Measurements from ENCODE around the gene KCNH3. TPM values are rescaled to one million over a fixed set of nuclear protein-coding genes. Genes with fewer than 3 reads are reported as not detected.

KCNH3 gene
- total and polyA plus RNA-seq, 2 experiments from 2014 or later: 0.21 to 0.52 TPM

GRCh38 chr12:49603721-49604120, 64.9 kb downstream of the KCNH3 start:
- H3K4me3 ChIP-seq: no peak overlapping the region
- H3K9me3 Mint-ChIP-seq: no peaks in the 10 kb centered on the region
- ATAC-seq (no peak), DNase-seq (ENCODE audit: low spot score) (no peak)
- H3K36me3 ChIP-seq (ENCODE audit: insufficient read depth): no peaks in the 10 kb centered on the region
- no peaks in the 10 kb centered on the region for H3F3A ChIP-seq (replicated peaks; ENCODE audit: low read depth)
- no peaks in the 10 kb centered on the region for H3K79me2 ChIP-seq (replicated peaks; ENCODE audit: insufficient read depth)
- H3K4me3 Mint-ChIP-seq: no peak overlapping the region
- no peak overlapping the region for H3K27ac Mint-ChIP-seq
- H3K27me3 ChIP-seq (ENCODE audit: insufficient read depth): no peaks in the 10 kb centered on the region
- no peak overlapping the region for H3K27ac ChIP-seq (ENCODE audit: low read depth)
- no peak overlapping the region for H3K4me2 ChIP-seq
- H2AFZ ChIP-seq: no peak overlapping the region
- no peaks in the 10 kb centered on the region for H4K20me1 ChIP-seq (replicated peaks; ENCODE audit: insufficient read depth)
- peaks cover 16% of the 10 kb centered on the region for H3K27me3 Mint-ChIP-seq (ENCODE audit: insufficient read depth, low read depth, poor library complexity)
- H3K4me1 Mint-ChIP-seq: peaks cover 5% of the 10 kb centered on the region; the same call in 1 of the 3 replicates
- H3K36me3 Mint-ChIP-seq (ENCODE audit: low read depth): no peaks in the 10 kb centered on the region
- no peak for TF ChIP-seq EZH2phosphoT487 (IDR thresholded peaks at IDR 0.05; ENCODE audit: unreplicated experiment)
- 0 out of 2 replicates have a peak, but pooled peaks cover 4% of the 10 kb centered on the region for H3K4me1 ChIP-seq (ENCODE audit: insufficient read depth)
- H3K9me2 ChIP-seq (ENCODE audit: insufficient read depth): peaks cover 5% of the 10 kb centered on the region; the same call in 1 of the 2 replicates

DNA sequence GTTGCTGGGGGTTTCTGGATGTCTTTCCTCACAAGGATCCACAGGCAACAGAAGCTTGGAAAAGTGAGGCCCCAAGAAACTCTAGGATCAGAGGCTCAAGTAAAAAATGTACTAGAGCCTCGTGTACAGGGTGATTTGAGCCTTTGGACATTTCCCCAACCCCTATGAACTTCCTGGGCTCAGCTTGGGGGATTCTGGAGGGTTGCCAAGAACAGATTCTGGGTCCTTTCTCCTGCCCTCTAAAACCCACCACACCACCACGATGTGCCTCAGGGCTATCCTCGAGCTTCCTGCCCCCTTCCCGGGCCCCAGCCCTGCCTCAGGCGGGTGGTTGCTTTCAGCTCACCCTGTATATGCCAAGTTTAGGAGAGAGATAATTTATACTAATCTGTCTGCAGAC, 66.0 kb downstream of the KCNH3 start:
- no peaks in the 10 kb centered on the region for H3F3A ChIP-seq (replicated peaks; ENCODE audit: low read depth)
- DNase-seq (ENCODE audit: low spot score) (no peak), ATAC-seq (no peak)
- no peaks in the 10 kb centered on the region for H3K79me2 ChIP-seq (replicated peaks; ENCODE audit: insufficient read depth)
- no peak overlapping the region for H3K27ac ChIP-seq (ENCODE audit: low read depth)
- H3K27me3 ChIP-seq (ENCODE audit: insufficient read depth): no peaks in the 10 kb centered on the region
- H3K4me3 Mint-ChIP-seq: no peak overlapping the region
- H3K9me2 ChIP-seq (ENCODE audit: insufficient read depth): peaks cover under 1% of the 10 kb centered on the region; the same call in 1 of the 2 replicates
- peaks cover 5% of the 10 kb centered on the region; the same call in 1 of the 3 replicates for H3K4me1 Mint-ChIP-seq
- H3K36me3 ChIP-seq (ENCODE audit: insufficient read depth): no peaks in the 10 kb centered on the region
- H2AFZ ChIP-seq: no peak overlapping the region
- H3K4me3 ChIP-seq: no peak overlapping the region
- H4K20me1 ChIP-seq (replicated peaks; ENCODE audit: insufficient read depth): no peaks in the 10 kb centered on the region
- no peaks in the 10 kb centered on the region for H3K36me3 Mint-ChIP-seq (ENCODE audit: low read depth)
- no peak overlapping the region for H3K4me2 ChIP-seq
- peaks cover 13% of the 10 kb centered on the region for H3K27me3 Mint-ChIP-seq (ENCODE audit: insufficient read depth, low read depth, poor library complexity)
- no peaks in the 10 kb centered on the region for H3K9me3 Mint-ChIP-seq
- H3K27ac Mint-ChIP-seq: no peak overlapping the region
- 0 out of 2 replicates have a peak, but pooled peaks cover 4% of the 10 kb centered on the region for H3K4me1 ChIP-seq (ENCODE audit: insufficient read depth)
- TF ChIP-seq REST (IDR thresholded peaks at IDR 0.05; ENCODE audit: unreplicated experiment): no peak
- TF ChIP-seq, protein P1, sequence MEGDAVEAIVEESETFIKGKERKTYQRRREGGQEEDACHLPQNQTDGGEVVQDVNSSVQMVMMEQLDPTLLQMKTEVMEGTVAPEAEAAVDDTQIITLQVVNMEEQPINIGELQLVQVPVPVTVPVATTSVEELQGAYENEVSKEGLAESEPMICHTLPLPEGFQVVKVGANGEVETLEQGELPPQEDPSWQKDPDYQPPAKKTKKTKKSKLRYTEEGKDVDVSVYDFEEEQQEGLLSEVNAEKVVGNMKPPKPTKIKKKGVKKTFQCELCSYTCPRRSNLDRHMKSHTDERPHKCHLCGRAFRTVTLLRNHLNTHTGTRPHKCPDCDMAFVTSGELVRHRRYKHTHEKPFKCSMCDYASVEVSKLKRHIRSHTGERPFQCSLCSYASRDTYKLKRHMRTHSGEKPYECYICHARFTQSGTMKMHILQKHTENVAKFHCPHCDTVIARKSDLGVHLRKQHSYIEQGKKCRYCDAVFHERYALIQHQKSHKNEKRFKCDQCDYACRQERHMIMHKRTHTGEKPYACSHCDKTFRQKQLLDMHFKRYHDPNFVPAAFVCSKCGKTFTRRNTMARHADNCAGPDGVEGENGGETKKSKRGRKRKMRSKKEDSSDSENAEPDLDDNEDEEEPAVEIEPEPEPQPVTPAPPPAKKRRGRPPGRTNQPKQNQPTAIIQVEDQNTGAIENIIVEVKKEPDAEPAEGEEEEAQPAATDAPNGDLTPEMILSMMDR (conservative IDR thresholded peaks at IDR 0.05; ENCODE audit: low read depth in 2 of 2): no peak
- TF ChIP-seq JUNB (IDR thresholded peaks at IDR 0.05; ENCODE audit: unreplicated experiment): no peak
- TF ChIP-seq CREB1 (CRISPR knock-in tag; IDR thresholded peaks at IDR 0.05; ENCODE audit: low read depth): no peak
- no peak for TF ChIP-seq STAT1 (IDR thresholded peaks at IDR 0.05; ENCODE audit: unreplicated experiment)
- no peak for TF ChIP-seq NANOG (IDR thresholded peaks at IDR 0.05; ENCODE audit: borderline replicate concordance)
- no peak for TF ChIP-seq ZNF114 (CRISPR knock-in tag; IDR thresholded peaks at IDR 0.05)
- no peak for TF ChIP-seq ZNF462 (CRISPR knock-in tag; IDR thresholded peaks at IDR 0.05)
- TF ChIP-seq, protein P2, sequence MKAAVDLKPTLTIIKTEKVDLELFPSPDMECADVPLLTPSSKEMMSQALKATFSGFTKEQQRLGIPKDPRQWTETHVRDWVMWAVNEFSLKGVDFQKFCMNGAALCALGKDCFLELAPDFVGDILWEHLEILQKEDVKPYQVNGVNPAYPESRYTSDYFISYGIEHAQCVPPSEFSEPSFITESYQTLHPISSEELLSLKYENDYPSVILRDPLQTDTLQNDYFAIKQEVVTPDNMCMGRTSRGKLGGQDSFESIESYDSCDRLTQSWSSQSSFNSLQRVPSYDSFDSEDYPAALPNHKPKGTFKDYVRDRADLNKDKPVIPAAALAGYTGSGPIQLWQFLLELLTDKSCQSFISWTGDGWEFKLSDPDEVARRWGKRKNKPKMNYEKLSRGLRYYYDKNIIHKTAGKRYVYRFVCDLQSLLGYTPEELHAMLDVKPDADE (IDR thresholded peaks at IDR 0.05): no peak

Data from GM23338 (cell line).